ENCODE measurements around the gene HPN.
A peak's percentile ranks its signal among the peaks of the same experiment; 100 is the strongest.

HPN gene

DNA sequence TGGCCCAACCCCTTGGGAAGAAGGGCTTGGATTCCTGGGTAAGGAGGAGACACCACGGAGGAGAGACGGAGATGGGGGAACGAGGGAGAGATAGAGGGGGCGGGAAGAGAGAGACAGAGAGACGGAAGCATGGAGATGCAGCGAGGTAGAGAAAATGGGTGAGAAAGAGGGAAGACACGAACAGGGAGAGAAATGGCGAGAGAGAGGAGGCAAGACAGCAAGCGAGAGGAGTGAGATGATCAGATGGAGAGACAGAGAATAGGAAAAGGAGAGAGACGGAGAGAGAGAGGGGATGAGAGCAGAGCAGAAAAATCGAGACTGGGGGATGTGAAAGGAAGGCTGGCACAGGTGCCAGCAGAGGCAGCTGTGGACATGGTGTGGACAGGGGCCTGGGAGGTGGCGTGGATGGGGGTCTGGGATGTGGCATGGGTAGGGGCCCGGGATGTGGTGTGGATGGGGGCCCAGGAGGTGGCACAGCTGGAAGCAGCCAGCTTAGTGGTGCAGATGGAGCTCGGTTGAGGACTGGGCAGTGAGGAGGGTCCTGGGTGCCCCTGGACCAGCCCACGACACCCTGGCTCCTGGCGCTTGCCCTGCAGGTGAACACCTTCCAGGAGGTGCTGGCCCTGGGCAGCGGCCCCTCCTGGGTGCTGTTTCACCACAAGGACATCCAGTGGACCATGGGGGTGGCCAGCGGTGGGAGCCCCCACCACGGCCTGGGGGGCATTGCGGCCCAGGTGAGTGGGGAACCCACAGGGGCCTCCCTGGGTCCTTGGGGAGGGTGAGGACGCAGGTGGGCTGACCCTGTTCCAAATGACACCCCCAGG, 33.9 kb downstream of the HPN start:
- H3K27ac ChIP-seq = no peak overlapping the region
- TF ChIP-seq, protein P1, sequence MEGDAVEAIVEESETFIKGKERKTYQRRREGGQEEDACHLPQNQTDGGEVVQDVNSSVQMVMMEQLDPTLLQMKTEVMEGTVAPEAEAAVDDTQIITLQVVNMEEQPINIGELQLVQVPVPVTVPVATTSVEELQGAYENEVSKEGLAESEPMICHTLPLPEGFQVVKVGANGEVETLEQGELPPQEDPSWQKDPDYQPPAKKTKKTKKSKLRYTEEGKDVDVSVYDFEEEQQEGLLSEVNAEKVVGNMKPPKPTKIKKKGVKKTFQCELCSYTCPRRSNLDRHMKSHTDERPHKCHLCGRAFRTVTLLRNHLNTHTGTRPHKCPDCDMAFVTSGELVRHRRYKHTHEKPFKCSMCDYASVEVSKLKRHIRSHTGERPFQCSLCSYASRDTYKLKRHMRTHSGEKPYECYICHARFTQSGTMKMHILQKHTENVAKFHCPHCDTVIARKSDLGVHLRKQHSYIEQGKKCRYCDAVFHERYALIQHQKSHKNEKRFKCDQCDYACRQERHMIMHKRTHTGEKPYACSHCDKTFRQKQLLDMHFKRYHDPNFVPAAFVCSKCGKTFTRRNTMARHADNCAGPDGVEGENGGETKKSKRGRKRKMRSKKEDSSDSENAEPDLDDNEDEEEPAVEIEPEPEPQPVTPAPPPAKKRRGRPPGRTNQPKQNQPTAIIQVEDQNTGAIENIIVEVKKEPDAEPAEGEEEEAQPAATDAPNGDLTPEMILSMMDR (conservative IDR thresholded peaks at IDR 0.05) = no peak

DNA sequence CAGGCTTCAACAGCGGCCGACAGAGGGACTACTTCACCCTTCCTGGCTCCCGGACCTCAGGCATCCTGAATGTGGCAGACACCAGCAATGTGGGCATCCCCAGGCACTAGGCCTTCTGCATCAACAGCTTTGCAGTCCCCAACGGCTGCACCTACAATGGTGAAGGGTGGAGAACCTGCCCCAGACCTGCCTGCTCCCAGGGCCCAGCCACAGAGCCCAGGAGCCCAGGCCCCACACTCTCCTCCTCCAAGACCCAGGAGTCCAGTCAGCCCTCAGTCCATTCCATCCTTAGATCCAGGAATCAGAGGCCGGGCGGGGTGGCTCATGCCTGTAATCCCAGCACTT, 34.5 kb downstream of the HPN start:
- no peak overlapping the region for H3K27ac ChIP-seq
- TF ChIP-seq, protein P1 (conservative IDR thresholded peaks at IDR 0.05) = no peak

DNA sequence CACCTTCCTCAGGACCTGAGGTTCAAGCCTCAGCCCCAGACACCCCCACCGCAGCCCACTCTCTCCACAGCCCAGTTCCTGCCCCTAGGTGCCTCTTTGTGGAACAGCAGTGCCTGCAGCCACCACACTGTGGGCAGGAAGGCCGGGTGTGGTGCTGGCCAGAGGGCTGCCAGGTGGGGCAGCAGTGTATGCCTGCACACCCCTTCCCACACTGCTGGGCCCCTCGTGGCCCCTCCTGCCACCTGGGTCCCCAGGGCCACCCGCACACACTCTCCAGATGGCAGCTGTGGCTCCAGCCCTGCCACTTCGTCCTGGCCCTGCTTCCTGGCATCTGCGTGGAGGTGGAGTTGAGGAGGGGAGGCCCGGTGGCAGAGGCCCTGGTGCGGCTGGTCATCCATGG, 35.1 kb downstream of the HPN start:
- TF ChIP-seq, protein P1 (conservative IDR thresholded peaks at IDR 0.05) = no peak
- H3K27ac ChIP-seq = no peak overlapping the region

DNA sequence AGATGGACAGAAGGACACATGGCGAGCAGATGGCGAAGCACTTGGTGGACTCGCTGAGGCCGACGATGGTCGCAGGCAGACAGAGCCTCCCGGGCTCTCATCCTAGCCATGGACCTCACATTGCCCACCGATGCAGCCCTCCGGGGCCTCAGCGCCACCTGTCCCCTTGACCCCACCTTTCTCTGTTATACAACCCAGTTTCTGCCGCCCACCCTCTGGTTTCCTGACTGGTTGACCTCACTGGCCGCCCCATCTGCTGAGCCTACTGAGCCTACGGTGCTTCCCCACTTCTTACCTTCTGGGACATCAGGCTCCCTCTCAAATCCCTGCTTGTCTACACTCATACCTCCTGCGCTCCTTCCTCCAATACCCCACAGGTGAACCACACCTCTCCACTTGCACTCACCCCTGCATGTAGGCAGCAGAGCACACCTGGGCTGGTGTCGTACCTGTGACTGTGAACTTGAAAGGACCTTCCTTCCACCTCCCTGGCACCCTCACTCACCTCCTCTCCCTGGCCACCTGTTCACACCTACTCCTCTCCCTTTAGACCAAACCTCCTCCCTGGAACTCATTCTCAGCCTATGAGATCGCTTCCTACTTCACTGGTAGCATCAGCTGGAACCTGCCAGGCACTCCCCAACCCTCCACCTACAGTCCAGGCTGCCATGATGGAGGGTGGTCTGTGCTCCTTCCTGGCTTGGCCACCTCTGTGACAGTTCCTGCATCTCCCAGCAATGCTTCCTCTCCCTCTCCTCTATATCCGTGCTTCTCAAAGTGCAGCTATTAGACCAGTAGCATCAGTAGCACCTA, 36.1 kb downstream of the HPN start:
- TF ChIP-seq, protein P1 (conservative IDR thresholded peaks at IDR 0.05) = no peak
- no peak overlapping the region for H3K27ac ChIP-seq

DNA sequence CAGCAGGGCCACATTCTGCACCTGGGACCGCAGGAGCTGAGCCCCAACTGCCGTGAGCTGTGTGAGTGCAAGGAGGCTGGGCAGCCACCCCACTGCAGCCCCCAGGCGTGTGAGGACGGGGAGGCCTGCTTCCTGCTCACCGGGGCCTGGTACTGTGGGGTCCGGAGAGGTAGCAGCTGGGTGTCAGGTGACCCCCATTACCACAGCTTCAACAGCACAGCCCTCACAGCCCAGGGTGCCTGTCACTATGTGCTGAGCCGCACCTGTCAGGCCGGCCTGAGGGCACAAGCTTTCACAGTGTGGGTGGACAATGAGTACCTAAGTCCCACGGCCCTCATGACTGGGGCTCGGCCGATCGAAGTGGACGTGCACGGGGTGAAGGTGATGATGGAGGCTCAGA, 38.3 kb downstream of the HPN start:
- TF ChIP-seq, protein P1 (conservative IDR thresholded peaks at IDR 0.05) = no peak
- H3K27ac ChIP-seq = no peak overlapping the region

DNA sequence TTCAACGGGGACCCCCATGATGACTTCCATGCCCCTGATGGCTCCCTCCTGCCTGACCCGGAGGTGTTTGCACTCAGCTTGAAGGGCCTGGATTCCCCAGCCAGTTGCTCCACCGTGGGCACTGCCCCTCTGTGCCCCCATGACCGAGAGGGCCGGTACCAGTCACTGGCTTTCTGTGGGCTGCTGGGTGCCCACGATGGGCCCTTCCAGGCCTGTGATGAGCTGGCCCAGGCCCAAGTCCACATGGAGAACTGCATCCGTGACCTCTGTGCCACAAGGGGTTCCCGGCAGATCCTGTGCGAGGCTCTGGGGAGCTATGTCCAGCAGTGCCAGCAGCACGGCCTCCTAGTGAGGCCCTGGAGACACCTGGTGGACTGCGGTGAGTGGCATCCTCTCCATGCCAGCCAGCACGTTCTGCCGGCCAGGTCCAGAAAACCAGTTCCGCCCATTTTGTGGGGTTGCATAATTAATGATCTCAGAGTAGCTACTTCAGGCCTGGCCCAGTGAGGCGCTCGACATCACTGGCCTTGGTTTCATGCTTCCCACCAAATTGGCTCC, 39.2 kb downstream of the HPN start:
- TF ChIP-seq, protein P1 (conservative IDR thresholded peaks at IDR 0.05) = peak; percentile 32; the same call in 1 of the 2 replicates
- no peak overlapping the region for H3K27ac ChIP-seq

DNA sequence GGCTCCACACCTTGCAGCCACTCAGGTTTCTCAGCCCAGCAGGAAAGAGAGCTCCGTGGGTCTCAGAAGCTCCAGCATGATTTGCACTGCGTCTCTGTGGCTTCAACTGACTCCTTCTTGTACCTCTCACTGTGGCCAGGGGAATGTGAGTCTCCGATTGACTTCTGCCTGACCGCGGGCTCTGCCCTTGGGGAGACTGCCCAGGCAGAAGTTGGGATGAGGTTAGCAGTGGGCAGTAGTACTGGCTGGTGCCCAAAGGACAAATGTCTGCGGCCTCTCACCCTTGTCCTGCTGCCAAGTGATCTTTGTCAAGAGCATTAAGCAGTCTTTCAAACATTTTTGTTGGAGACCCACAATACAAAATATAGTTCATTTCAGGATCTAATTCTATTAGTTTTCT, 39.7 kb downstream of the HPN start:
- H3K27ac ChIP-seq = no peak overlapping the region
- TF ChIP-seq, protein P1 (conservative IDR thresholded peaks at IDR 0.05) = no peak

All from VCaP (cell line).